ENCODE results near the gene COA6. TPM values are rescaled to one million over a fixed set of nuclear protein-coding genes. Genes with fewer than 3 reads are reported as not detected.

The COA6 gene
- total RNA-seq, 1 experiment from 2014 or later: 47.9 TPM

DNA sequence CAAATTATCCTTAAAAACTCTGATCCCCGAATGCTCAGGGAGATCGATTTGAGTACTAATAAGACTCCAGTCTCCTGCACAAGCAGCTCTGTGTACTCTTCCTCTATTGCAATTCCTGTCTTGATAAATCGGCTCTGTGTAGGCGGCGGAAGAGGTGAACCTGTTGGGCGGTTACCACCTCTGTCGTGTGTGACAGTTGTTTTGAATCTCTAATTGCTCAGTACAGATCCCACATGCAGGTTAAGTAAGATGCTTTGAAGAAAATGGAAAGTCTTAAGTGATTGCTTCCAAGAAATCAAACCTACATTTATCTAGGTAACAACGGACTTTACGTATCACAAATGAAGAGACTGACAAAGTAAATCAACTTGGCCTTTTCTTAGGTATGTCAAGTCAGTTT lies 35.5 kb downstream of the COA6 start:
- ATAC-seq (no peak), DNase-seq (ENCODE audit: low spot score) (no peak)
- TF ChIP-seq, protein P1, sequence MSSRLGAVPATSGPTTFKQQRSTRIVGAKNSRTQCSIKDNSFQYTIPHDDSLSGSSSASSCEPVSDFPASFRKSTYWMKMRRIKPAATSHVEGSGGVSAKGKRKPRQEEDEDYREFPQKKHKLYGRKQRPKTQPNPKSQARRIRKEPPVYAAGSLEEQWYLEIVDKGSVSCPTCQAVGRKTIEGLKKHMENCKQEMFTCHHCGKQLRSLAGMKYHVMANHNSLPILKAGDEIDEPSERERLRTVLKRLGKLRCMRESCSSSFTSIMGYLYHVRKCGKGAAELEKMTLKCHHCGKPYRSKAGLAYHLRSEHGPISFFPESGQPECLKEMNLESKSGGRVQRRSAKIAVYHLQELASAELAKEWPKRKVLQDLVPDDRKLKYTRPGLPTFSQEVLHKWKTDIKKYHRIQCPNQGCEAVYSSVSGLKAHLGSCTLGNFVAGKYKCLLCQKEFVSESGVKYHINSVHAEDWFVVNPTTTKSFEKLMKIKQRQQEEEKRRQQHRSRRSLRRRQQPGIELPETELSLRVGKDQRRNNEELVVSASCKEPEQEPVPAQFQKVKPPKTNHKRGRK (CRISPR knock-in tag; IDR thresholded peaks at IDR 0.05; ENCODE audit: borderline replicate concordance): no peak
- TF ChIP-seq, protein P2, sequence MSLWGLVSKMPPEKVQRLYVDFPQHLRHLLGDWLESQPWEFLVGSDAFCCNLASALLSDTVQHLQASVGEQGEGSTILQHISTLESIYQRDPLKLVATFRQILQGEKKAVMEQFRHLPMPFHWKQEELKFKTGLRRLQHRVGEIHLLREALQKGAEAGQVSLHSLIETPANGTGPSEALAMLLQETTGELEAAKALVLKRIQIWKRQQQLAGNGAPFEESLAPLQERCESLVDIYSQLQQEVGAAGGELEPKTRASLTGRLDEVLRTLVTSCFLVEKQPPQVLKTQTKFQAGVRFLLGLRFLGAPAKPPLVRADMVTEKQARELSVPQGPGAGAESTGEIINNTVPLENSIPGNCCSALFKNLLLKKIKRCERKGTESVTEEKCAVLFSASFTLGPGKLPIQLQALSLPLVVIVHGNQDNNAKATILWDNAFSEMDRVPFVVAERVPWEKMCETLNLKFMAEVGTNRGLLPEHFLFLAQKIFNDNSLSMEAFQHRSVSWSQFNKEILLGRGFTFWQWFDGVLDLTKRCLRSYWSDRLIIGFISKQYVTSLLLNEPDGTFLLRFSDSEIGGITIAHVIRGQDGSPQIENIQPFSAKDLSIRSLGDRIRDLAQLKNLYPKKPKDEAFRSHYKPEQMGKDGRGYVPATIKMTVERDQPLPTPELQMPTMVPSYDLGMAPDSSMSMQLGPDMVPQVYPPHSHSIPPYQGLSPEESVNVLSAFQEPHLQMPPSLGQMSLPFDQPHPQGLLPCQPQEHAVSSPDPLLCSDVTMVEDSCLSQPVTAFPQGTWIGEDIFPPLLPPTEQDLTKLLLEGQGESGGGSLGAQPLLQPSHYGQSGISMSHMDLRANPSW (CRISPR knock-in tag; conservative IDR thresholded peaks at IDR 0.05; ENCODE audit: low read depth): no peak
- TF ChIP-seq, protein P3, sequence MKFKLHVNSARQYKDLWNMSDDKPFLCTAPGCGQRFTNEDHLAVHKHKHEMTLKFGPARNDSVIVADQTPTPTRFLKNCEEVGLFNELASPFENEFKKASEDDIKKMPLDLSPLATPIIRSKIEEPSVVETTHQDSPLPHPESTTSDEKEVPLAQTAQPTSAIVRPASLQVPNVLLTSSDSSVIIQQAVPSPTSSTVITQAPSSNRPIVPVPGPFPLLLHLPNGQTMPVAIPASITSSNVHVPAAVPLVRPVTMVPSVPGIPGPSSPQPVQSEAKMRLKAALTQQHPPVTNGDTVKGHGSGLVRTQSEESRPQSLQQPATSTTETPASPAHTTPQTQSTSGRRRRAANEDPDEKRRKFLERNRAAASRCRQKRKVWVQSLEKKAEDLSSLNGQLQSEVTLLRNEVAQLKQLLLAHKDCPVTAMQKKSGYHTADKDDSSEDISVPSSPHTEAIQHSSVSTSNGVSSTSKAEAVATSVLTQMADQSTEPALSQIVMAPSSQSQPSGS (CRISPR knock-in tag; IDR thresholded peaks at IDR 0.05; ENCODE audit: borderline replicate concordance, low read depth): no peak
- TF ChIP-seq CREB1 (CRISPR knock-in tag; IDR thresholded peaks at IDR 0.05) (no peak), ZNF219 (CRISPR knock-in tag; IDR thresholded peaks at IDR 0.05; ENCODE audit: borderline replicate concordance) (no peak), ZNF425 (CRISPR knock-in tag; conservative IDR thresholded peaks at IDR 0.05) (no peak), NR3C1 (CRISPR knock-in tag; conservative IDR thresholded peaks at IDR 0.05; ENCODE audit: low read depth) (no peak)
- TF ChIP-seq, protein P4, sequence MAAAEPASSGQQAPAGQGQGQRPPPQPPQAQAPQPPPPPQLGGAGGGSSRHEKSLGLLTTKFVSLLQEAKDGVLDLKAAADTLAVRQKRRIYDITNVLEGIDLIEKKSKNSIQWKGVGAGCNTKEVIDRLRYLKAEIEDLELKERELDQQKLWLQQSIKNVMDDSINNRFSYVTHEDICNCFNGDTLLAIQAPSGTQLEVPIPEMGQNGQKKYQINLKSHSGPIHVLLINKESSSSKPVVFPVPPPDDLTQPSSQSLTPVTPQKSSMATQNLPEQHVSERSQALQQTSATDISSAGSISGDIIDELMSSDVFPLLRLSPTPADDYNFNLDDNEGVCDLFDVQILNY (CRISPR knock-in tag; IDR thresholded peaks at IDR 0.05): no peak
- POLR2A ChIA-PET: no interaction called here
- Mint-ChIP-seq H3K9me3 (no peaks in the 10 kb centered on the region), H3K27ac (no peak overlapping the region; the same call in 1 of the 2 replicates), H3K4me1 (peaks cover 6% of the 10 kb centered on the region), H3K27me3 (ENCODE audit: low read depth) (no peaks in the 10 kb centered on the region), H3K4me3 (no peak overlapping the region), H3K36me3 (peaks cover 7% of the 10 kb centered on the region)
- CTCF ChIA-PET: no interaction called here

GRCh38 chr1:234409328-234409727 lies 36.1 kb downstream of the COA6 start:
- TF ChIP-seq, protein P5, sequence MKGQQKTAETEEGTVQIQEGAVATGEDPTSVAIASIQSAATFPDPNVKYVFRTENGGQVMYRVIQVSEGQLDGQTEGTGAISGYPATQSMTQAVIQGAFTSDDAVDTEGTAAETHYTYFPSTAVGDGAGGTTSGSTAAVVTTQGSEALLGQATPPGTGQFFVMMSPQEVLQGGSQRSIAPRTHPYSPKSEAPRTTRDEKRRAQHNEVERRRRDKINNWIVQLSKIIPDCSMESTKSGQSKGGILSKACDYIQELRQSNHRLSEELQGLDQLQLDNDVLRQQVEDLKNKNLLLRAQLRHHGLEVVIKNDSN (CRISPR knock-in tag; IDR thresholded peaks at IDR 0.05): no peak
- TF ChIP-seq, protein P6, sequence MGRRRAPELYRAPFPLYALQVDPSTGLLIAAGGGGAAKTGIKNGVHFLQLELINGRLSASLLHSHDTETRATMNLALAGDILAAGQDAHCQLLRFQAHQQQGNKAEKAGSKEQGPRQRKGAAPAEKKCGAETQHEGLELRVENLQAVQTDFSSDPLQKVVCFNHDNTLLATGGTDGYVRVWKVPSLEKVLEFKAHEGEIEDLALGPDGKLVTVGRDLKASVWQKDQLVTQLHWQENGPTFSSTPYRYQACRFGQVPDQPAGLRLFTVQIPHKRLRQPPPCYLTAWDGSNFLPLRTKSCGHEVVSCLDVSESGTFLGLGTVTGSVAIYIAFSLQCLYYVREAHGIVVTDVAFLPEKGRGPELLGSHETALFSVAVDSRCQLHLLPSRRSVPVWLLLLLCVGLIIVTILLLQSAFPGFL (CRISPR knock-in tag; IDR thresholded peaks at IDR 0.05; ENCODE audit: borderline replicate concordance): no peak
- no peak for TF ChIP-seq HMGXB4 (CRISPR knock-in tag; IDR thresholded peaks at IDR 0.05)
- TF ChIP-seq RELA (CRISPR knock-in tag; IDR thresholded peaks at IDR 0.05; ENCODE audit: borderline replicate concordance): no peak
- TF ChIP-seq HMGA2 (CRISPR knock-in tag; IDR thresholded peaks at IDR 0.05): no peak
- no peak for TF ChIP-seq ZNF219 (CRISPR knock-in tag; IDR thresholded peaks at IDR 0.05; ENCODE audit: borderline replicate concordance)
- no peak overlapping the region for H3K27ac Mint-ChIP-seq
- H3K4me3 Mint-ChIP-seq: no peak overlapping the region
- peaks cover 6% of the 10 kb centered on the region for H3K4me1 Mint-ChIP-seq
- ChIA-PET CTCF (no interaction called here), POLR2A (no interaction called here)
- no peak for DNase-seq (ENCODE audit: low spot score)
- H3K9me3 Mint-ChIP-seq: no peaks in the 10 kb centered on the region
- peaks cover 7% of the 10 kb centered on the region for H3K36me3 Mint-ChIP-seq
- H3K27me3 Mint-ChIP-seq (ENCODE audit: low read depth): no peaks in the 10 kb centered on the region
- ATAC-seq: no peak

Data from WTC11 (cell line).